GM18502 (cell line): ENCODE data around the gene THSD4.

Source experiments
- ATAC-seq: cut with Tn5 transposase; IDR thresholded peaks from one replicate; pipeline ENCODE4 v1.9.1; 2021; ENCODE audit warnings: mild to moderate bottlenecking; ENCODE audit not compliant: unreplicated experiment, poor library complexity

THSD4 gene

DNA sequence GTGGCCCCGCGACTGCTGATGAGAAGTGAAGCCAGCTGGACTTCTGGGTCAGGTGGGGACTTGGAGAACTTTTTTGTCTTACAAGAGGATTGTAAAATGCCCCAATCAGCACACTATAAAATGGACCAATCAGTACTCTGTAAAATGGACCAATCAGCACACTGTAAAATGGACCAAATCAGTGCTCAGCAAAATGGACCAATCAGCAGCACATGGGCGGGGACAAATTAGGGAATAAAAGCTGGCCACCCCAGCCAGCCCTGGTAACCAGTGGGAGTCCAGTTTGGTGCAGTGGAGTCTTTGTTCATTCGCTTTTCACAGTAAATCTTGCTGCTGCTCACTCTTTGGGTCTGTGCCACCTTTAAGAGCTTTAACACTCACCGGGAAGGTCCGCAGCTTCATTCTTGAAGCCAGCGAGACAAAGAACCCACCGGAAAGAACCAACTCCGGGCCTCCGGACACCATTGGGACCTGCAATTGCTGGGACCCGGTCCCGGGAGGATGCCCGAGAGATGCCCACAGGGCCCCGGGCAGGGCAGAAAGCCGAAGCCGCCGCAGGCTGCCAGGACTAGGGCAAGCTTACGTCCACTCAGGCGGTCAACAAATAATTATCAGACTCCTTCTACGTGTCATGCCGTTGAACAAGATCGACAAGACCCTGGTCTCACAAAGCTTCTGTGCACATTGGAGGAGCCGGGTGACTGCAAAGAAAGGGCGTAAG is 686.8 kb downstream of the THSD4 start:
- ATAC-seq: no peak

DNA sequence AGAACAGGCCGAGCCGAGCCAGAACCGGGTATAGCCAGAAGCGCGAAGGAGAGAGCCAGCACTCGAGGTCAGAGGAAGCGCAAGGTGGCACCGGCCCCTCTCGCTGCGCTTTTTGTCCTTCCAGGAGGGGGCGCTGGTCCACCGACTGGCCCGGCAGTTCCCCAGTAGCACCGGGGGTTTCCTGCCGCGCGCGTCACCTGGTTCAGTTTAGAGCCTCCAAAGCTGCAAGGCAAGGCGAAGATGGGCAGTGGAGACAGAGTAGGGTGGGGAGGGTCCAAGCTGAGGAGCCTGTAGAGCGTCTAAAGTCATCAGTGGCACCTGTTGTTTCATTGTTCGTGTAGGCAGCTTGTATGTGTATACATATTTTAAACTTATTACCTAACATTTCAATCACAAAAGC is 687.5 kb downstream of the THSD4 start:
- ATAC-seq: no peak

DNA sequence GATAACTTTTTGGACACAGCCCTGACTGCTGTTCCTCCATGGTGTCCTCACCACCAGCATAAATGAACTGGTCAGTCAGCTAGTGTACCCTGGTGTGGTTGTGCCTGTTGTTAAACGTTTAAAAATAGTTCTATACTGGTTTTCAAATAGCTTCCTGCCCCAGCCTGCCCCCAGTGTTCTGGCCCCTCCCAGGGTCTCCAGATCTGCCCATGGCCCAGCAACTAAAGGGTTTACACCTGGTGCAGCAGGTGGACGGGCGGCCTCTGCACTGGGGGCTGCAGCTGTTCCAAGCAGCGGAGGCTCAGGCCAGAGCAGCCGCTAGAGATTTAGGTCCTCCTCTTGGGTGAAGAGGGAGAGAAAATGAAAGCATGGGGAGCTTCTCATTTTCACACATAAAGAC is 689.0 kb downstream of the THSD4 start:
- ATAC-seq: peak; percentile 51

DNA sequence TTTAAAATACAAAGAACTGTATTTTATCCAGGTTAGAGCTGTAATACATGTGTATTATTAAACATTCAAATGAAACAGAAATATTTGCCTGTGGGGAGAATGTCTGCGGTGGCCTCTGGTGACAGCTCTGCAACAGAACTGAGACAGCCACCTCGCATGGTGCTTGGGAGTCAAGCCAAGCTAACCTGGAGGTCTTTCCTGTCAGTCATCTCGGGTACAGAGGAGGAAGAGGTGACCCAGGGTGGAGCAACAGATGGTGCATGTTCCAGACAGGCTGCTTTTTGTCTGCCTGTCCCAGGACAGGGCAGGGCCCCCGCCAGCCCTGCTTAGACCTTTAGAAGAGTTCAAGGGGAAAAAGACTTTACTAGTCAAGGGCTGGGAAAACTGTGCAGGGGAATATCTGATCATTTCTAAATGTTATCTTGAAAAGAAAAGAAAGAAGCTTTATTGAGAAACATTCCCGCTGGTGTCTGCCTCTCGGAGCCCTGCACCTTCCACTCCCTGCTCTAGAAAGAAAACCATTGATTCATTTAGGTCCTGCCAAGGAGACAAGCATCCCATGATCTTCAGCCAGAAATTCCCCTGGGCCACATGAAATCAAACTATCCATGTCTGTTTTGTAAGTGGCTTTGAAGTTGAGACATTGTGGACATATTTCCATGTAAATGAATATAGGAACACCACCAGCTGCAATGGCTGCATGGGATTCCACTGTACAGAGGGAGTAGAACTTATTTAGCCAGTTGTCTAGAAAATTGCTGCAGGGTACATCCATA is 689.6 kb downstream of the THSD4 start:
- ATAC-seq: peak; percentile 59

DNA sequence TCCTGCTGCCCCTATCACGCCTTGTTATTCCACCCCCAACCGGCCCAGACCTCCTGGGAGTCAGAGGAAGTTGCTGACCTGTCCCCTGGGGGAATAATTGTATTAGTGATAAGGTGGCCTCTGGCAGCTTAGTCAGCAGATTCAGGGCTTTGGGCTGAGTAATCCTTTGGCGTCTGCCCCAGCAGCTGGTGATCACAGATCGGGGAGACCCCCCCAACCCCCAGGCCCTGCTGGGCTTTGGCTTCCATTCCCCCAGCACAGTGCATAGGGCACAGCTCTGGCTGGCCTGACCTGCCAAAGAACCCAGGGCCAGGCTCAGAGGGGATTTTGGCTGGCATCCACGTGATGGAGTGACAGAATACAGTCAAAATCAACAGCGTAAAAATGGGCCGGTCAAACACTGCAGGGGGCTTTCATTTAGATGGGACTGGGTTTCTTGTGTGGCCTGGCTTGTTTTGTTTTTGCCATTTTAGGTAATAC is 691.2 kb downstream of the THSD4 start:
- ATAC-seq: no peak

DNA sequence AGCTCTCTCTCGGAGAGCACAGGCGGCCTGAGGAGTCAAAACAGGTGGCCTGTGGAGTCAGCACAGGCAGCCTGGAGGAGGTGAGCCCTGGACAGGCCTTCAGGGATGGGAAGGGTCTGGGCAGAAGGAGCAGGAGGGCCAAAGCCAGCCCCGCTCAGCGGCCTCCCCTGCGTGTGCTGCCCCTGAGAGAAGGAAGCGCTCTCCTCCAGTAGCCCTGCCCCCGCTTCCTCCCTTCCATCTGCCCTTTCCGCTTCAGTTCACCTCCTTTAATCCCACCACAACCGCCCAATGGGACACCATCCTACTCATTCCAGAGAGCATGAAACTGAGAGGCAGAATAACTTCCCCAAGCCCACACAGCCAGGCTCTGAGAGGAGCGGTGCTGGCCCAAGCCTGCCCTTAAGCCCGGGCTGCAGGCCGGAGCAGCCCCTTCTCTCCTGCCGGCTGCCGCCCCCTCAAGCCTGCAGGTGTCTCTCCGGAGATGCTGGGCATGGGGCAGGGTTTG is 691.9 kb downstream of the THSD4 start:
- ATAC-seq: no peak

DNA sequence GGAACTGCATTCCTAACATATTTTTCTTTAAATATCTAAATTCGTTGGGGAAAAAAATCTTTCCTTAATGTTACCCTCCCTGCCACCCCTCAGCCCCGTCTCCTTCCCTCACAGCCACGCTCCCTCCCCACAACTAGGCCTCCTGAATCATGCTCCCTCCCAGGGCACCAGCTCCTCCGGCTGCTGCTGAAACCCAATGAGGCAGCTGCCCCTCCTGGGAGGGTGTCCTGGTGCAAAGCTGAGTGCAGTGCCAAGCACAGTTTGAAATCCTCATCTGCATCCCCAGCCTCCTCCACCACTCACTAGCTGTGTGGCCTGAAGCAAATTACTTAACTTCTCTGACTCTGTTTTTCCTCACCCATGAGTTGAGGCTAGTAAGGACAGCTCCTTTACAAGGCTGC is 692.4 kb downstream of the THSD4 start:
- ATAC-seq: no peak

DNA sequence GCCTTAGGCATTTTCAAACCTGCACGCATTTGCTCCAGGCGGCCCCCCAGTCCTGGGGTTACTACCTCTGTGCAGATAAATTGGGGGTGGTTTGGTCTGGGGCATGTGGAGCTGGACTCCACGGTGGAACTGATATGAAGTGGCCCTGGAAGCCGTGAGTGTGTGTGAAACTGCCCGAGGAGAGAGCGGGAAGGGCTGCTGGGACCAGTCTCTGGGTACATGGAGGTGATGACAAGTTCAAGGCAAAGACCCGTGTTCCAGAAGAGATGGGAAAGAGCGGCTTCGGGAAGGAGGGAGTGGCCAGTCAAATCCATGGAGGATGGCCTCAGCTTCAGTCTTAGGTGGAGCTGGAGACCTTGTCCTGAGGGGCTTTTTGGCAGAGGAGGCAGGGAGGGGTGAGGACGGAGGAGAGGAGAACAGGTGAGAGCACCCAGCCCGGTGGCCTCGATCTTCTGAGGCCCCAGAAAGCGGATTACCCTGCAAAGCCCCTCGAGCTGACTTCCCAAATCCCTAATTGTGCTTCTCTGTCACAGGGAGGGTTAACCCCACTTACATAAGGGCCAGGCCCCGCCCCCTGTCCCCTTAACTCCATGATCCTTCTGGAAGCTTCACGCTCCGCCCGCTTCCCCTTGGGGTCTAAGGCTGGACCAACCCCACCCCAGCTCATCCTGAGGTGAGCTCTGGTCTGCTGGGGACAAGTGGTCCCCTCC is 693.2 kb downstream of the THSD4 start:
- ATAC-seq: no peak

DNA sequence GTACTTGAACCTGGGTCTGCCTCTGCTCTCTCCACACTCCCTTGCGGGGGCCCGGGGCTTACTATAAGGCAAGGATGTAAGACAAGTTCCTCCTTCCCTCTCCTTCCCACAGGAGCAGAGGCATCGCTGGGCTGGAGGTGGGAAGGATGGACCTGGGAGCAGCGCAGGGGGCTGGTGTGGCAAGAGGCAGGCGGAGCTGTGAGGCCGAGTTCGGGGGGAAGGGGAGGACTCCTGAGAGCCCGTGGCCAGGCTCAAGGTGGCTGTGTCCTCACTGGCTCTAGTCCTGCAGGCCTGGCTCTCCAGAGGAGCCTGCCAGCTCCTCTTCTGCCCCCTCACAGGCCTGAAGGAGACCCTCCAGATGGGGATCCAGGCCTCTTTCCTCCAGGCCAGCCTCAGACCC is 694.1 kb downstream of the THSD4 start:
- ATAC-seq: no peak

DNA sequence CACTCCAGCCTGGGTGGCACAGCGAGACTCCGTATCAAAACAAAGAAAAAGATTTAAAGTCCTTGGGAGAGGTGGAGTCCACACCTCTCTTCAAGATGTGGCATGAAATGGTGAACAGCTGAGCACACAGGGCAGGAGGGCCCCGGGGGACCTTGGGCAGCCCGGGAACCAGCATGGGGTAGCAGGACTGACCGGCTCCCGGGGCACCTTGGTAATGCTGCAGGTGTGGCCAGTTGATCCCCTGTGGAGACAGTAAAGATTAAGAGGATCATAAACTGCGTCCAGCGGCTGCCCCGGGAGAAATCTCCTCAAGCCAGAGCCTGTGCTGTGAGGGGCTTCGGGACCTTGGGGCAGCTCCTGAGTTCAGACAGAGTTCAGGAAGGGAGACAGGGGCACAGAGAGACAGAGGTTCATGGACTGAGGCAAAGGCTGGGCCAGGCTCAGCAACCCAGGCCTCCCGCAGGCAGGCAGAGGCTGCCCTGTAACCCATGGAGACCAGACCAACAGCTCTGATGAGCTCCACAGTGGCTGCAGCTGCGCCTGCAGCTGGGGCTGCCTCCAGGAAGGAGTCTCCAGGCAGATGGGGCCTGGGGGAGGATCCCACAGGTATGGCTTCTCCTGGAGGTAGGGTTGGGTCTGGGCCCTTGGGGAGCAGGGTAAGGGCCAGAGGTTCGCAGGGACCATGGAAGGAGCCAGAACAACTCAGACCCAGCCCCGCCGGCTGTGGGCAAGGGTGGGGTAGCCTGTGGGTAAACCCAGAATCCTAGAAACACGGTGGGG is 695.2 kb downstream of the THSD4 start, which contains the start of gene NR2E3:
TSS of gene NR2E3 (plus strand) at position 299 of the 780 bp plus-strand sequence. CDS start at position 489, 190 bp downstream.
- no peak for ATAC-seq

DNA sequence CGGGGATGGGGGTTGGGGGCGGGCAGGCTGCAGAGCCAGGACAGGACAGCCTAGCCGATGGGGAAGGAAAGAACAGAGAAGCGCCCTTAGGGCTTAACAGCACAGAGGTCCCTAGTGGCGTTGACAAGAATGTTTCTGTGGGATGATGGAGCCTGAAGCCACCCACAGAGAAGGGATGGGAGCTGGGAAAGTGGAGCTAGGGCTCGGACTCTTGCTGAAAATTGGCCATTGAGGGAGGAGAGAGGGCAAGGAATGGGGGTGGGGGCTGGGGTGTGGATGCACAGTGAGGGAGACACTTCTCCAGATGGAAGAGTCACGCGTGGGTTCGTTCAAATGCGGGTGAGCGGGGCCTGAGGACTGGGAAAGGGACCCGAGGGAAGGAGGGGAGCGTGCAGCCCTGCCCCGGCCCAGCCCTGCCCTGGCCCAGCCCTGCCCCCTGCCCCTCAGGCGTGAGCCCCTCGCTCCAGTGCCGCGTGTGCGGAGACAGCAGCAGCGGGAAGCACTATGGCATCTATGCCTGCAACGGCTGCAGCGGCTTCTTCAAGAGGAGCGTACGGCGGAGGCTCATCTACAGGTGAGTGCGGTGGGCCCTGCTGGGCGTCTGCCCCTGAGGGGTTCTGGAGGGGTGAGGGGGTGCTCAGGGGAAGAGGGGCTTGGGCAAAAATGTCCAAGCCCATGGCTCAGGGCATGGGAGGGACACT is 695.9 kb downstream of the THSD4 start:
- ATAC-seq: no peak

DNA sequence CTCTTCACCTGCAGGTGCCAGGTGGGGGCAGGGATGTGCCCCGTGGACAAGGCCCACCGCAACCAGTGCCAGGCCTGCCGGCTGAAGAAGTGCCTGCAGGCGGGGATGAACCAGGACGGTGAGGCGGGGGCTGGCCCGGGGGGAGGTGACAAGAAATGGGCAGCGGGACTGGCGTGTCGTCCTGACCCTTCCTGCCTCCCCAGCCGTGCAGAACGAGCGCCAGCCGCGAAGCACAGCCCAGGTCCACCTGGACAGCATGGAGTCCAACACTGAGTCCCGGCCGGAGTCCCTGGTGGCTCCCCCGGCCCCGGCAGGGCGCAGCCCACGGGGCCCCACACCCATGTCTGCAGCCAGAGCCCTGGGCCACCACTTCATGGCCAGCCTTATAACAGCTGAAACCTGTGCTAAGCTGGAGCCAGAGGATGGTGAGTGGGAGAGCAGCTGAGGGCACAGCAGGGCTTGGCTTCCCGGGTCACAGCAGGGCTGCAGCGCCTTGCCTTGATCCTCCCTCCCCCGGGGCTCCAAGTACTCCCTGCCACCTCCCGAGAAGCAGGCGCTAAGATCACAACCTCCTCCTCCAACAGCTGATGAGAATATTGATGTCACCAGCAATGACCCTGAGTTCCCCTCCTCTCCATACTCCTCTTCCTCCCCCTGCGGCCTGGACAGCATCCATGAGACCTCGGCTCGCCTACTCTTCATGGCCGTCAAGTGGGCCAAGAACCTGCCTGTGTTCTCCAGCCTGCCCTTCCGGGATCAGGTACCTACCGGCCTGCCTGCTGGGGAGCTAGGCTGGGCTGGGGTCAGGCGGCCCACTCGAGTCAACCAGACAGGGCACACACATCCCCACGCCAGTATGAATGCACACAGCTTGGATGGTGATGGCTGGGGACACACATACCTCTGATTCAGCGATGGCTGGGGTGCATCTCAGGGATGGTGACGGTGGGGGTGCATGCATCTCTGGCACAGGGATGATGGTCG is 696.8 kb downstream of the THSD4 start:
- ATAC-seq: no peak

DNA sequence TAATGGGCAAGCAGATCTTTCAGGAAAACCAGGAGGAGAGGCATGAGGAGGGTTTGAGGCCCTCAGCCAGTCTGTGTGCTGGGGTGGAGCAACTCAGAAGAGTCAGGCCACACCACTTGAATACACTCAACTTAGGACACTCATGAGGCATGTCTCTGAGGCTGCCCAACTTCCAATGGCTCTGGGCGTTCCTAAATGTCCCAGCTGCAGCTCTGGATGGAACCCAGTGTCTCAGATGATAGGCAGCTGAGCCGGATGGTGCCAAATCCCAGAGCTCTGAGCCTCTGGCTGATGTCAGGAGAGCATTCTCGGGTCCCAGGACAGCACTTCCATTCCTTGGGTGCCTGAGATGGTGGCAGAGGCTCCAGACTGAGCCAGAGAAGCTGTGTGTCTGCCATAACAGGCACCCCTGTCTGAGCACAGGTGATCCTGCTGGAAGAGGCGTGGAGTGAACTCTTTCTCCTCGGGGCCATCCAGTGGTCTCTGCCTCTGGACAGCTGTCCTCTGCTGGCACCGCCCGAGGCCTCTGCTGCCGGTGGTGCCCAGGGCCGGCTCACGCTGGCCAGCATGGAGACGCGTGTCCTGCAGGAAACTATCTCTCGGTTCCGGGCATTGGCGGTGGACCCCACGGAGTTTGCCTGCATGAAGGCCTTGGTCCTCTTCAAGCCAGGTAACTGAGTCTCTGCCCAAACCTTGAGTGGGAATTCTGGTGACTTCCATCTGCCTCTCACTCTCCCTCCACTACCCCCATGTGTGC is 697.9 kb downstream of the THSD4 start:
- ATAC-seq: no peak

DNA sequence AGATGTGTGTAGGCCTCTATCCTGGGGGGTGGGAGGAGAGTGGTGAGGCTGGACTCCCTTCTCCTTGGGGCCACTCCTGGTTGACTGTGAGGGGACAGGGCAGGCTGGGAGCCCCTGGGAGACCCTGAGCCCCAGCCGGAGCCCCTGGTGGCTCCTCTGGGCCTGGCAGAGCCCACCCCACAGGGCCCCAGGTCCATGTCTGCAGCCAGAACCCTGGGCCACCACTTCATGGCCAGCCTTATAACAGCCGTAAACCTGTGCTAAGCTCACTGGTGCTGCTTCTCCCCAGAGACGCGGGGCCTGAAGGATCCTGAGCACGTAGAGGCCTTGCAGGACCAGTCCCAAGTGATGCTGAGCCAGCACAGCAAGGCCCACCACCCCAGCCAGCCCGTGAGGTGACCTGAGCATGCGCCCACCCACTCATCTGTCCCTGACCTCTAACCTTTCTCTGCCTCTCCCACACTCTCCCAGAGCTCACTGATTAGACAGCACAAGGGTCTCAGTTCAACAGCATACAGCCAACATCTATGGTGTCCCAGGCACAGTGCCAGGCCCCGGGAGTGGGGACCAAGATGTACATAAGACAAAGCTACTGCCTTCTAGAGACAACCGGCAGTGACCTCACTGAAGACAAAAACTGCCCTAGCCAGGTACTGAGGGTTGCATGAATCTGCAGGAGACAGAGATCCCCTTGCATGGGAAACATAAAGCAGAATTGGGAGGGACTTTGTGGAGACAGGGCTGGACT is 698.6 kb downstream of the THSD4 start:
- no peak for ATAC-seq

DNA sequence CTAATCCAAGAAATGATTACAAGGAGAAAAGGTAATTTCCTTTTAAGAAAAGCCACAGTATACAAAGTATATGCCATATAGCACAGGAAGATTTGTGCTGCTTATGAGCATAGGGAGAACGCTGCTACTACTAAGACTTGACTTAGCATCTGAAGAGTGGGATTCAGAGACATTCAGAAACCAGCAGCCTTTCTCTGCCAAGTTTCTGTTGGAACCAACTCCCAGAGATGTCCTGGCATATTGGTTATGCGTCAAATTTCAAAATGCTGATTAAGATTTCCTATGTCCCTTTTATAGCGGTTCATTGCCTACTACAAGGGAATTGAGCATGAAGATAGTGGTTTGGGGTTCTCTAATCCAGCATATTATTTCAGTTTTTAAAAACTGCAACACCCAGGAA is 700.0 kb downstream of the THSD4 start:
- no peak for ATAC-seq

DNA sequence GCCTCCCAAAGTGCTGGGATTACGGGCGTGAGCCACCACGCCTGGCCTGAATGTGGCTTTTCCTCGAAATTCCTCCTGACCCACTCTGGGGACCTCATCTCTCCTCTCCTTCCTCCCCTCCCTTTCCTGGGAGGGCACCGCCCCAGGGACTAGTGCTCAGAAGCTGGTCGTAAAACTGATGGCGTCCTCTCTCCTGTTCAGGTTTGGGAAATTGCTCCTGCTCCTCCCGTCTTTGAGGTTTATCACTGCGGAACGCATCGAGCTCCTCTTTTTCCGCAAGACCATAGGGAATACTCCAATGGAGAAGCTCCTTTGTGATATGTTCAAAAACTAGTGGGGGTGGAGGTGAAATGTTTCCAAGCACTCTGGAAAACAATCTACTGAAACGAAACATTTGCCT is 702.1 kb downstream of the THSD4 start:
- no peak for ATAC-seq

DNA sequence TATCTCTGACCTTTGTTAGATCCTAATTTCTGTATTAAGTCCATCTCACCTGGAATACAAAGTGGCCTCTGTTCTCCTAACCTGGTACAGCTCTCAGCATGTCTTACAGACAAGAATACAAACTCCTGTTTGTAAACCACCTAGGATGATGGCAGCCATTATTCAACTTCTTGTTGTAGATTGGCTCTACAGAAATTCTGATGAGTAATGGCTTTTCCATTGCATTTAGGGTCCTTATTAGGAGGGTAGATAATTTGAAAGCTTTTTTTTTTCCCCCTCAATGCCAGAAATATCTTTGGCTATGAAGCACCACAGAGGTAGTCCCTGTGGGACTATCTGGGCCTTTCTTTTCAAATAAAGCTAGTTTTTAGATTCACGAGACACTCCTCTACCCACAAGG is 704.9 kb downstream of the THSD4 start:
- ATAC-seq: no peak
